NCI-H524 treated with DMSO at 0.1 percent for 48 hours (cell line): ENCODE results near the gene MRPS12.
"Not testable (repeated sequence)": the region's sequence is repeated elsewhere in the genome, so short reads cannot be mapped to it uniquely, and the experiment has no call there.

Experiments used
- DNase-seq: peaks from one replicate; lab custom pipeline; 2025; lab: John Stamatoyannopoulos, UW

Gene MRPS12

GRCh38 chr19:38939957-38940356 is 9.2 kb downstream of the MRPS12 start:
- no peak for DNase-seq

GRCh38 chr19:38941466-38941865 is 10.7 kb downstream of the MRPS12 start:
- not testable (repeated sequence) for DNase-seq

GRCh38 chr19:38941979-38942378 is 11.2 kb downstream of the MRPS12 start:
- DNase-seq: no peak

GRCh38 chr19:38942471-38943181 is 11.9 kb downstream of the MRPS12 start:
- no peak for DNase-seq

GRCh38 chr19:38944981-38945506 is 14.3 kb downstream of the MRPS12 start:
- DNase-seq: no peak

GRCh38 chr19:38945562-38946228 is 15.0 kb downstream of the MRPS12 start:
- no peak for DNase-seq

GRCh38 chr19:38946229-38947010 is 15.7 kb downstream of the MRPS12 start:
- DNase-seq: no peak

- peak; percentile 70 for DNase-seq
Measured at GRCh38 chr19:38949580-38950367, 19.0 kb downstream of the MRPS12 start.

- DNase-seq: no peak
Measured at GRCh38 chr19:38951187-38951586, 20.4 kb downstream of the MRPS12 start.

GRCh38 chr19:38952395-38953165 is 21.8 kb downstream of the MRPS12 start:
- no peak for DNase-seq

- DNase-seq: no peak
Measured at GRCh38 chr19:38953677-38954076, 22.9 kb downstream of the MRPS12 start.

- DNase-seq: no peak
Measured at GRCh38 chr19:38956264-38956663, 25.5 kb downstream of the MRPS12 start.

GRCh38 chr19:38958301-38958700 is 27.6 kb downstream of the MRPS12 start:
- DNase-seq: no peak

GRCh38 chr19:38959618-38960017 is 28.9 kb downstream of the MRPS12 start:
- no peak for DNase-seq

- no peak for DNase-seq
Measured at GRCh38 chr19:38964738-38965137, 34.0 kb downstream of the MRPS12 start.

GRCh38 chr19:38966149-38966548 is 35.4 kb downstream of the MRPS12 start:
- DNase-seq: not testable (repeated sequence)

- no peak for DNase-seq
Measured at GRCh38 chr19:38970664-38971532, 40.2 kb downstream of the MRPS12 start.

GRCh38 chr19:38971672-38972071 is 40.9 kb downstream of the MRPS12 start:
- DNase-seq: no peak

- DNase-seq: no peak
Measured at GRCh38 chr19:38974624-38975213, 44.0 kb downstream of the MRPS12 start.
